Loucy (cell line): Measurements from ENCODE around the gene SMIM44.
"Not testable (repeated sequence)": the region's sequence is repeated elsewhere in the genome, so short reads cannot be mapped to it uniquely, and the experiment has no call there.

Experiments
- H2AFZ ChIP-seq: fragments of 200-600 bp; sonication (generic); 2 replicates; pipeline ENCODE4 v1.6.0; 2016; ENCODE audit warnings: antibody characterized with exemption, mild to moderate bottlenecking, low read length, moderate library complexity
- H3F3A ChIP-seq: fragments of 200-600 bp; 2 replicates; pipeline ENCODE4 v1.6.0; 2016; ENCODE audit warnings: antibody characterized with exemption, low read depth, mild to moderate bottlenecking
- H3K27me3 ChIP-seq: fragments of 200-600 bp; sonication (generic); 2 replicates; pipeline ENCODE4 v1.6.1; 2014; ENCODE audit warnings: low read length, mild to moderate bottlenecking; ENCODE audit not compliant: insufficient read depth, poor library complexity, severe bottlenecking
- H3K36me3 ChIP-seq: fragments of 200-600 bp; sonication (generic); 2 replicates; pipeline ENCODE4 v1.6.1; 2016; ENCODE audit warnings: low read length; ENCODE audit not compliant: insufficient read depth
- H3K4me1 ChIP-seq: fragments of 200-600 bp; sonication (generic); 2 replicates; pipeline ENCODE4 v1.5.1; 2014; ENCODE audit warnings: low read length, mild to moderate bottlenecking; ENCODE audit not compliant: insufficient read depth, poor library complexity, severe bottlenecking
- H3K4me2 ChIP-seq: fragments of 200-600 bp; sonication (generic); 2 replicates; pipeline ENCODE4 v1.6.0; 2014; ENCODE audit warnings: antibody characterized with exemption, low read length, low read depth, mild to moderate bottlenecking; ENCODE audit not compliant: poor library complexity, severe bottlenecking
- H3K4me3 ChIP-seq: fragments of 200-600 bp; sonication (generic); 2 replicates; pipeline ENCODE4 v1.5.1; 2014; ENCODE audit warnings: low read length, mild to moderate bottlenecking, mixed read lengths; ENCODE audit not compliant: poor library complexity, severe bottlenecking
- H3K79me2 ChIP-seq: fragments of 200-600 bp; sonication (generic); 2 replicates; pipeline ENCODE4 v1.6.1; 2014; ENCODE audit warnings: low read length; ENCODE audit not compliant: insufficient read depth
- H3K9ac ChIP-seq: fragments of 200-600 bp; sonication (generic); 2 replicates; pipeline ENCODE4 v1.6.0; 2014; ENCODE audit warnings: mild to moderate bottlenecking, low read depth, low read length, moderate library complexity; ENCODE audit not compliant: poor library complexity, severe bottlenecking
- H3K9me2 ChIP-seq: fragments of 200-600 bp; sonication (generic); replicated peaks from 2 replicates; pipeline ENCODE4 v1.6.1; 2016; ENCODE audit warnings: low read depth, low read length, mixed read lengths
- H3K9me3 ChIP-seq: fragments of 200-600 bp; sonication (generic); 2 replicates; pipeline ENCODE4 v1.6.1; 2014; ENCODE audit warnings: mild to moderate bottlenecking, antibody characterized with exemption, low read length, low read depth; ENCODE audit not compliant: insufficient read depth
- H4K20me1 ChIP-seq: fragments of 200-600 bp; sonication (generic); 2 replicates; pipeline ENCODE4 v1.6.0; 2014; ENCODE audit warnings: antibody characterized with exemption, low read length, mild to moderate bottlenecking; ENCODE audit not compliant: insufficient read depth, poor library complexity, severe bottlenecking
- CTCF ChIP-seq: fragments of 200-600 bp; sonication (generic); conservative IDR thresholded peaks from 2 replicates; pipeline ENCODE4 v1.5.1; 2014; ENCODE audit warnings: mild to moderate bottlenecking, antibody characterized with exemption, low read length
- EZH2phosphoT487 ChIP-seq: fragments of 200-600 bp; IDR thresholded peaks from 2 replicates; pipeline ENCODE4 v1.6.1; 2018; ENCODE audit warnings: antibody characterized with exemption, mild to moderate bottlenecking, moderate library complexity, borderline replicate concordance

Gene SMIM44

GRCh38 chr19:3453840-3454239, 29.4 kb downstream of the SMIM44 start:
- Histone ChIP-seq H2AFZ (no peak overlapping the region), H3K9me2 (no peaks in the 10 kb centered on the region), H3K4me1 (no peaks in the 10 kb centered on the region), H3K27me3 (no peaks in the 10 kb centered on the region), H3K4me3 (no peak overlapping the region), H3K9ac (no peak overlapping the region), H3K9me3 (no peaks in the 10 kb centered on the region), H3K36me3 (peaks cover 56% of the 10 kb centered on the region; the same call in 1 of the 2 replicates), H4K20me1 (peaks cover 5% of the 10 kb centered on the region), H3K79me2 (no peaks in the 10 kb centered on the region), H3K4me2 (no peak overlapping the region), H3F3A (no peaks in the 10 kb centered on the region)
- TF ChIP-seq EZH2phosphoT487: no peak
- no peak for TF ChIP-seq CTCF

GRCh38 chr19:3452942-3453214, 30.4 kb downstream of the SMIM44 start:
- H3K9me3 ChIP-seq, H3K4me3 ChIP-seq, H3K4me2 ChIP-seq, H3K27me3 ChIP-seq, H3F3A ChIP-seq, H4K20me1 ChIP-seq, H3K79me2 ChIP-seq, H3K9me2 ChIP-seq, H3K9ac ChIP-seq, H3K4me1 ChIP-seq, H2AFZ ChIP-seq: not testable (repeated sequence)
- H3K36me3 ChIP-seq: peaks cover 61% of the 10 kb centered on the region; the same call in 1 of the 2 replicates

- Histone ChIP-seq H2AFZ (no peak overlapping the region), H3K4me2 (no peak overlapping the region), H3K4me1 (no peaks in the 10 kb centered on the region), H3K79me2 (no peaks in the 10 kb centered on the region), H3K27me3 (no peaks in the 10 kb centered on the region), H3K4me3 (no peak overlapping the region), H3K9ac (no peak overlapping the region), H3K36me3 (peaks cover 61% of the 10 kb centered on the region; the same call in 1 of the 2 replicates), H4K20me1 (no peaks in the 10 kb centered on the region), H3K9me2 (no peaks in the 10 kb centered on the region), H3K9me3 (no peaks in the 10 kb centered on the region), H3F3A (no peaks in the 10 kb centered on the region)
- TF ChIP-seq CTCF (no peak), EZH2phosphoT487 (no peak)
Observed at GRCh38 chr19:3452171-3452941, 30.9 kb downstream of the SMIM44 start.

- Histone ChIP-seq H3K4me2 (no peak overlapping the region), H3K4me3 (no peak overlapping the region), H3K9me2 (no peaks in the 10 kb centered on the region), H4K20me1 (no peaks in the 10 kb centered on the region), H3K27me3 (no peaks in the 10 kb centered on the region), H3K9me3 (no peaks in the 10 kb centered on the region), H3K4me1 (no peaks in the 10 kb centered on the region), H2AFZ (no peak overlapping the region), H3K79me2 (no peaks in the 10 kb centered on the region), H3K9ac (no peak overlapping the region), H3F3A (no peaks in the 10 kb centered on the region), H3K36me3 (peaks cover 55% of the 10 kb centered on the region; the same call in 1 of the 2 replicates)
- no peak for TF ChIP-seq CTCF
- TF ChIP-seq EZH2phosphoT487: no peak
Observed at GRCh38 chr19:3451451-3451866, 31.8 kb downstream of the SMIM44 start.
